ENCODE data around the gene FGF14. TPM values are rescaled to one million over a fixed set of nuclear protein-coding genes. Genes with fewer than 3 reads are reported as not detected.

Gene FGF14
- total RNA-seq, 4 donors from 2014 or later: 0.04 to 1.4 (median 0.38) TPM

- H3K4me3 ChIP-seq (replicated peaks in 1 of 3): no peak overlapping the region
- 67 to 73% methylated on average over 6 of the region's 6 CpGs for WGBS, 2 donors
Observed at GRCh38 chr13:101706651-101707050, 695.2 kb downstream of the FGF14 start.

GRCh38 chr13:101703838-101704237 is 698.0 kb downstream of the FGF14 start:
- no peak overlapping the region for H3K27ac ChIP-seq
- H3K9me3 ChIP-seq: no peaks in the 10 kb centered on the region
- H3K36me3 ChIP-seq: no peaks in the 10 kb centered on the region
- 67 to 76% methylated on average over 3 of the region's 3 CpGs for WGBS, 2 donors
- H3K27me3 ChIP-seq: no peaks in the 10 kb centered on the region
- intact Hi-C loops (cut with DNase I): no loop called here
- no peak overlapping the region for H3K4me3 ChIP-seq (replicated peaks in 1 of 3)
- H3K4me1 ChIP-seq: no peaks in the 10 kb centered on the region
- no peak for DNase-seq
- TF ChIP-seq POLR2A (IDR thresholded peaks at IDR 0.05): no peak
- TF ChIP-seq CTCF (IDR thresholded peaks at IDR 0.05): no peak

More at GRCh38 chr13:101706651-101707050, 695.2 kb downstream of the FGF14 start:
- no peaks in the 10 kb centered on the region for H3K9me3 ChIP-seq
- TF ChIP-seq CTCF (IDR thresholded peaks at IDR 0.05): no peak
- TF ChIP-seq POLR2A (IDR thresholded peaks at IDR 0.05): no peak
- H3K27me3 ChIP-seq: no peaks in the 10 kb centered on the region
- intact Hi-C loops (cut with DNase I): no loop called here
- no peak overlapping the region for H3K27ac ChIP-seq
- H3K4me1 ChIP-seq: no peaks in the 10 kb centered on the region
- no peaks in the 10 kb centered on the region for H3K36me3 ChIP-seq
- DNase-seq: peak; percentile 5 to 24

GRCh38 chr13:101703081-101703480 is 698.8 kb downstream of the FGF14 start:
- 91 to 93% methylated on average over 1 of the region's 1 CpG for WGBS, 2 donors
- Histone ChIP-seq H3K9me3 (no peaks in the 10 kb centered on the region), H3K36me3 (no peaks in the 10 kb centered on the region), H3K27ac (no peak overlapping the region), H3K27me3 (no peaks in the 10 kb centered on the region), H3K4me1 (no peaks in the 10 kb centered on the region), H3K4me3 (replicated peaks in 1 of 3) (no peak overlapping the region)
- DNase-seq: no peak
- intact Hi-C loops (cut with DNase I): no loop called here
- no peak for TF ChIP-seq CTCF (IDR thresholded peaks at IDR 0.05)

- TF ChIP-seq CTCF (IDR thresholded peaks at IDR 0.05) (no peak), POLR2A (IDR thresholded peaks at IDR 0.05) (no peak)
- H3K36me3 ChIP-seq: no peaks in the 10 kb centered on the region
- intact Hi-C loops (cut with DNase I): no loop called here
- no peak overlapping the region for H3K4me3 ChIP-seq (replicated peaks in 1 of 3)
- WGBS, 2 donors: 70 to 75% methylated on average over 3 of the region's 3 CpGs
- no peaks in the 10 kb centered on the region for H3K27me3 ChIP-seq
- H3K4me1 ChIP-seq: no peaks in the 10 kb centered on the region
- H3K9me3 ChIP-seq: no peaks in the 10 kb centered on the region
- DNase-seq: no peak
- H3K27ac ChIP-seq: no peak overlapping the region
Observed at GRCh38 chr13:101700598-101700997, 701.2 kb downstream of the FGF14 start.

- DNase-seq: no peak
- 78 to 81% methylated on average over 2 of the region's 2 CpGs for WGBS, 2 donors
- H3K9me3 ChIP-seq: no peaks in the 10 kb centered on the region
- H3K4me1 ChIP-seq: no peaks in the 10 kb centered on the region
- TF ChIP-seq CTCF (IDR thresholded peaks at IDR 0.05) (no peak), POLR2A (IDR thresholded peaks at IDR 0.05) (no peak)
- H3K27me3 ChIP-seq: no peaks in the 10 kb centered on the region
- intact Hi-C loops (cut with DNase I): no loop called here
- H3K4me3 ChIP-seq (replicated peaks in 1 of 3): no peak overlapping the region
- H3K36me3 ChIP-seq: no peaks in the 10 kb centered on the region
- no peak overlapping the region for H3K27ac ChIP-seq
Observed at GRCh38 chr13:101698400-101698799, 703.4 kb downstream of the FGF14 start.
